ENCODE results near the gene S100A1. TPM values are rescaled to one million over a fixed set of nuclear protein-coding genes. Genes with fewer than 3 reads are reported as not detected.

S100A1 gene
- total and polyA plus RNA-seq, 2 experiments from 2014 or later, result 1.3 to 2.7 TPM

GRCh38 chr1:153614189-153614900 is 13.9 kb upstream of the S100A1 start:
- 79% methylated on average over 2 of the region's 2 CpGs for WGBS (ENCODE audit: low lambda C conversion rate, missing lambda C conversion rate)
- DNase-seq (ENCODE audit: low spot score), result no peak
- H3K9me3 ChIP-seq (ENCODE audit: low read depth), result no peaks in the 10 kb centered on the region
- TF ChIP-seq CTCF (IDR thresholded peaks at IDR 0.05; ENCODE audit: poor library complexity) (no peak), EZH2phosphoT487 (IDR thresholded peaks at IDR 0.05; ENCODE audit: low read depth, severe bottlenecking, unreplicated experiment) (no peak), EZH2 (IDR thresholded peaks at IDR 0.05; ENCODE audit: borderline replicate concordance) (no peak)
- no peak overlapping the region for H3K4me3 ChIP-seq
- no peaks in the 10 kb centered on the region for H3K9me2 ChIP-seq (replicated peaks; ENCODE audit: insufficient read depth)
- peak overlapping the region; percentile 76 for H3K4me2 ChIP-seq
- no peaks in the 10 kb centered on the region for H3K27me3 ChIP-seq
- no peaks in the 10 kb centered on the region for H3K36me3 ChIP-seq (replicated peaks; ENCODE audit: insufficient read depth, low read depth)
- H2AFZ ChIP-seq, result no peak overlapping the region
- H4K20me1 ChIP-seq (ENCODE audit: insufficient read depth, poor library complexity, severe bottlenecking), result no peaks in the 10 kb centered on the region
- H3K27ac ChIP-seq, result peak overlapping the region; percentile 90
- H3K4me1 ChIP-seq (ENCODE audit: insufficient read depth), result peaks cover 45% of the 10 kb centered on the region
- H3K79me2 ChIP-seq, result peaks cover 32% of the 10 kb centered on the region

GRCh38 chr1:153614906-153615305 is 13.3 kb upstream of the S100A1 start:
- H3K27me3 ChIP-seq, result no peaks in the 10 kb centered on the region
- H3K4me1 ChIP-seq (ENCODE audit: insufficient read depth), result peaks cover 40% of the 10 kb centered on the region
- 94% methylated on average over 7 of the region's 7 CpGs for WGBS (ENCODE audit: low lambda C conversion rate, missing lambda C conversion rate)
- H4K20me1 ChIP-seq (ENCODE audit: insufficient read depth, poor library complexity, severe bottlenecking), result no peaks in the 10 kb centered on the region
- H3K36me3 ChIP-seq (replicated peaks; ENCODE audit: insufficient read depth, low read depth), result no peaks in the 10 kb centered on the region
- TF ChIP-seq CTCF (IDR thresholded peaks at IDR 0.05; ENCODE audit: poor library complexity), result no peak
- no peak for TF ChIP-seq EZH2 (IDR thresholded peaks at IDR 0.05; ENCODE audit: borderline replicate concordance)
- TF ChIP-seq EZH2phosphoT487 (IDR thresholded peaks at IDR 0.05; ENCODE audit: low read depth, severe bottlenecking, unreplicated experiment), result no peak
- no peaks in the 10 kb centered on the region for H3K9me3 ChIP-seq (ENCODE audit: low read depth)
- H3K9me2 ChIP-seq (replicated peaks; ENCODE audit: insufficient read depth), result no peaks in the 10 kb centered on the region
- DNase-seq (ENCODE audit: low spot score), result no peak
- H3K4me3 ChIP-seq, result no peak overlapping the region
- peak overlapping the region; percentile 76 for H3K4me2 ChIP-seq
- H3K79me2 ChIP-seq, result peaks cover 32% of the 10 kb centered on the region
- H2AFZ ChIP-seq, result no peak overlapping the region
- no peak overlapping the region for H3K27ac ChIP-seq

- 86% methylated on average over 1 of the region's 2 CpGs for WGBS (ENCODE audit: low lambda C conversion rate, missing lambda C conversion rate)
- no peaks in the 10 kb centered on the region for H3K9me2 ChIP-seq (replicated peaks; ENCODE audit: insufficient read depth)
- H2AFZ ChIP-seq, result no peak overlapping the region
- peak overlapping the region; percentile 87 for H3K27ac ChIP-seq
- no peaks in the 10 kb centered on the region for H3K27me3 ChIP-seq
- no peaks in the 10 kb centered on the region for H3K9me3 ChIP-seq (ENCODE audit: low read depth)
- peaks cover 30% of the 10 kb centered on the region for H3K79me2 ChIP-seq
- no peak for TF ChIP-seq EZH2phosphoT487 (IDR thresholded peaks at IDR 0.05; ENCODE audit: low read depth, severe bottlenecking, unreplicated experiment)
- H3K36me3 ChIP-seq (replicated peaks; ENCODE audit: insufficient read depth, low read depth), result no peaks in the 10 kb centered on the region
- H4K20me1 ChIP-seq (ENCODE audit: insufficient read depth, poor library complexity, severe bottlenecking), result no peaks in the 10 kb centered on the region
- H3K4me1 ChIP-seq (ENCODE audit: insufficient read depth), result peaks cover 39% of the 10 kb centered on the region
- peak overlapping the region; percentile 76 for H3K4me2 ChIP-seq
- peak overlapping the region; percentile 30 for H3K4me3 ChIP-seq
- DNase-seq (ENCODE audit: low spot score), result no peak
These were observed 12.8 kb upstream of the S100A1 start for GRCh38 chr1:153615406-153615805.

- Histone ChIP-seq H3K36me3 (replicated peaks; ENCODE audit: insufficient read depth, low read depth) (no peaks in the 10 kb centered on the region), H3K9me3 (ENCODE audit: low read depth) (no peaks in the 10 kb centered on the region), H3K4me3 (peak within 1 kb of the TSS; percentile 30), H3K27ac (peak within 1 kb of the TSS; percentile 87), H3K27me3 (no peaks in the 10 kb centered on the region), H4K20me1 (ENCODE audit: insufficient read depth, poor library complexity, severe bottlenecking) (no peaks in the 10 kb centered on the region), H3K4me2 (peak within 1 kb of the TSS; percentile 76), H3K9me2 (replicated peaks; ENCODE audit: insufficient read depth) (no peaks in the 10 kb centered on the region), H3K4me1 (ENCODE audit: insufficient read depth) (peaks cover 37% of the 10 kb centered on the region), H2AFZ (peak within 1 kb of the TSS; percentile 21), H3K79me2 (peaks cover 21% of the 10 kb centered on the region)
- DNase-seq (ENCODE audit: low spot score), result peak; percentile 89
- TF ChIP-seq CTCF (IDR thresholded peaks at IDR 0.05; ENCODE audit: poor library complexity) (no peak), EZH2 (IDR thresholded peaks at IDR 0.05; ENCODE audit: borderline replicate concordance) (no peak), EZH2phosphoT487 (IDR thresholded peaks at IDR 0.05; ENCODE audit: low read depth, severe bottlenecking, unreplicated experiment) (no peak)
- WGBS (ENCODE audit: low lambda C conversion rate, missing lambda C conversion rate), result 72% methylated on average over 10 of the region's 10 CpGs
These were observed 11.9 kb upstream of the S100A1 start, which contains the start of gene S100A14 for GRCh38 chr1:153616144-153616916. TSS of gene S100A14 (minus strand) at chr1:153616325. CDS start at chr1:153615858, 467 bp downstream.
